Fibroblast of villous mesenchyme (primary cell): ENCODE results near the gene RIMKLA. TPM values are rescaled to one million over a fixed set of nuclear protein-coding genes. Genes with fewer than 3 reads are reported as not detected.
A peak's percentile ranks its signal among the peaks of the same experiment; 100 is the strongest.

ENCODE experiments used
- DNase-seq: peaks from one replicate; pipeline ENCODE4 v3.0.0-alpha.2; 2010; ENCODE audit warnings: low read depth
- H3K4me3 ChIP-seq: 2 replicates; pipeline ENCODE4 v1.5.1; 2011; ENCODE audit warnings: low read depth, mild to moderate bottlenecking, low read length
- total RNA-seq: library from RNA; depleted of rRNA; stranded (reverse); fragments of >200 nt; gene quantifications from 2 replicates; pipeline ENCODE4 v1.2.3, GENCODE V29; 2012
- TF ChIP-seq, protein P1 (sequence below): IDR thresholded peaks from 2 replicates; pipeline ENCODE4 v1.5.1; 2012; ENCODE audit warnings: low read depth, mild to moderate bottlenecking, low read length; ENCODE audit not compliant: insufficient read depth

Gene RIMKLA
- total RNA-seq, 1 donor, result not detected

DNA sequence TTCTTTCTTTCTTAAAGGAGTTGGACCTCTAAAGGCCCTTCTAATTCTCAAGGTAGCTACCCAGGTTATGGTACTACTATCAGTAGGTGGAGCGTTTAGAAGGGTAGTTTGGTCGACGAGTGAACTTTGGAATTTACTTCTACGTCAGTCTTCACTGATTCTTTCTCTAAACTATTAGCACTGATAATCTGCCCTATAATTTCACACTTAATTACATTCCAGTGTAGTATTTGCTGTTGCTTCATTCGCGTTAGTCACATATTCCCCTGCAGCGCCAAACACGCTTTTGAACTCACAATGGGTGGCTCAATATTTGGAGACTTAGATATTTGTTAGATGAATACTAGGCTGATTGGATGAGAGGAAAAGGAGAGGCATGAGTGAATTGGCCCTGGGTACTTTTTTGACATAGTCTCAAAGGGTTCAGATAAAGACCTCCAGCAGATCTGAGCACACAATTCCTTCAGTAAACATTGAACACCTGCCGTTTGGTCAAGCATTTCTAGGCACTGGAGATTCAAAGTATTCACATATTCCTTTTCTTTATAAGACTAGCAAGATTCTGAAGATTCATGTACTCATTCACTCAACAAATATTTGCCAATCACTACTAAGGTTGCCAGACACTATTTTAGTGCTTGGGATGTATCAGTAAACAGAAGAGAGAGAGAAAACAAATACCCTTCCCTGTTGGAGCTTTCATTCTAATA, 44.6 kb upstream of the RIMKLA start:
- peak; percentile 54 for DNase-seq
- TF ChIP-seq, protein P1, sequence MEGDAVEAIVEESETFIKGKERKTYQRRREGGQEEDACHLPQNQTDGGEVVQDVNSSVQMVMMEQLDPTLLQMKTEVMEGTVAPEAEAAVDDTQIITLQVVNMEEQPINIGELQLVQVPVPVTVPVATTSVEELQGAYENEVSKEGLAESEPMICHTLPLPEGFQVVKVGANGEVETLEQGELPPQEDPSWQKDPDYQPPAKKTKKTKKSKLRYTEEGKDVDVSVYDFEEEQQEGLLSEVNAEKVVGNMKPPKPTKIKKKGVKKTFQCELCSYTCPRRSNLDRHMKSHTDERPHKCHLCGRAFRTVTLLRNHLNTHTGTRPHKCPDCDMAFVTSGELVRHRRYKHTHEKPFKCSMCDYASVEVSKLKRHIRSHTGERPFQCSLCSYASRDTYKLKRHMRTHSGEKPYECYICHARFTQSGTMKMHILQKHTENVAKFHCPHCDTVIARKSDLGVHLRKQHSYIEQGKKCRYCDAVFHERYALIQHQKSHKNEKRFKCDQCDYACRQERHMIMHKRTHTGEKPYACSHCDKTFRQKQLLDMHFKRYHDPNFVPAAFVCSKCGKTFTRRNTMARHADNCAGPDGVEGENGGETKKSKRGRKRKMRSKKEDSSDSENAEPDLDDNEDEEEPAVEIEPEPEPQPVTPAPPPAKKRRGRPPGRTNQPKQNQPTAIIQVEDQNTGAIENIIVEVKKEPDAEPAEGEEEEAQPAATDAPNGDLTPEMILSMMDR, result no peak
- H3K4me3 ChIP-seq, result peak overlapping the region; percentile 97

DNA sequence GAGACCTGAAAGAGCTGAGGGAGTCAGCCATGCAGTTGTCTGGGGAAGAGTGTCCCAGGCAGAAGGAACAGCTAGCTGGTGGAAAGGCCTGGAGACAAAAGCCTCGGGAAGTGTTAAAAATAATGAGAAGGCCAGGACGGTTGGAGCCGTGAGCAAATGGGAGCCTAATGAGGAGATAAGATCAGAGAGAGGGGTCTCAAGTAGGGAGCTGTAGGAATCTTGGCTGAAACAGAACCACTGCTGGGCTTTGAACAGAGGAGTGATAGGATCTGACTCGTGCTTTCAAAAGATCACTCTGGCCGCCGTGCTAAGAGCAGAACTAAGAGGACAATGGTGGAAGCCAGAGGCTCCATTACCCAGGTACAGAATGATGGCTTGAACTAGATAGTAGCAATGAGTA, 43.6 kb upstream of the RIMKLA start:
- no peak for DNase-seq
- no peak overlapping the region for H3K4me3 ChIP-seq
- TF ChIP-seq, protein P1, result no peak

DNA sequence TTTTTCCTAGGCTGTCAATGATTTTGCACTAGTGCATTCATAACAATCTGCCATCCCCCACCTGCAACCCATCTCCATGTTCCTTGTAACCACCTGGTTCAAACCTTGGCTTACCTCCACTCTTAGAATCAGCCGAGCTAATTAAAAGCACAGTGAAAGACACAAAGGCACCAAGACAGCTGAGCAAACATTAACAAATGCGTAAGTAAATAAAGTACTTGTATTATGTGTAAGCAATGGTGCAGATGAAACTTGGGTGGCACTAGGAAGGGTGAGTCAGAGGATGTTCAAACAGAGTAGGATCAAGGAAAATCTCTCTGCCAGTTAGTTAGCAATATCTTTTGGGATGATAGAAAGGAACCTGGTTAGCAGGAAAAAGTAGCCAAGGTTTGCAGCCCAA, 40.5 kb upstream of the RIMKLA start:
- TF ChIP-seq, protein P1, result no peak
- H3K4me3 ChIP-seq, result no peak overlapping the region
- no peak for DNase-seq

DNA sequence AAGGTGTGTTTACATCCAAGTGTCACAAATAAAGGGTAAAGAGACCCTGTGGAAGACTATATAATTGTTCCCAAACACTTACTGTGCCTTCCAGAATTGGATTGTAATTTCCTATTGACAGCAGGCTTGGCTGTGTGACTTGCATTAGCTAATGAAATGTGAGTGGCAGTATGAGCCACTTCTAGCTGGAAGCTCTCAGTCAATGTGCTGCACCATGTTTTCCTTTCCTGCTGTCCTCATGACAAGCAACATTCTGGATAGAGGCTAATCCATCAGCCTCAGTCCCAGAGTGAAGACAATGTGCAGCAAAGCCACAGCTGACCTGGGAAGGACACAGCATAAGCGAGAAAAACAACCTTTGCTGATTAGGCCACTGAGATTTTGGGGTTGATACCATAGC, 39.7 kb upstream of the RIMKLA start:
- TF ChIP-seq, protein P1, result no peak
- no peak overlapping the region for H3K4me3 ChIP-seq
- DNase-seq, result no peak

DNA sequence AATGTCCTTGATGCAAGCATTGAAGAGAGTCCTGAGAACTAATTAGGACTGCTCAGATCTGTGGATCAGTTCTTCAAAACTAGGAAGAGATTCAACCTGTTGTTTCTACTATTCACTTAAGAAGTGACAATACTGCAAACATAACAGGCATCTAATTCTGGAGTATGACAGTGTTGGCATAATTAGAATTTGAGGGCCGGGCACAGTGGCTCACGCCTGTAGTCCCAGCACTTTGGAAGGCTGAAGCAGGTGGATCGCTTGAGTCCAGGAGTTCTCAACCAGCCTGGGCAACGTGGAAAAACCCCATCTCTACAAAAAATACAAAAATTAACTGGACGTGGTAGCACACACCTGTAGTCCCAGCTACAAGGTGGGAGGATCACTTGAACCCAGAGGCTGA, 37.5 kb upstream of the RIMKLA start:
- TF ChIP-seq, protein P1, result no peak
- no peak overlapping the region for H3K4me3 ChIP-seq
- DNase-seq, result no peak

DNA sequence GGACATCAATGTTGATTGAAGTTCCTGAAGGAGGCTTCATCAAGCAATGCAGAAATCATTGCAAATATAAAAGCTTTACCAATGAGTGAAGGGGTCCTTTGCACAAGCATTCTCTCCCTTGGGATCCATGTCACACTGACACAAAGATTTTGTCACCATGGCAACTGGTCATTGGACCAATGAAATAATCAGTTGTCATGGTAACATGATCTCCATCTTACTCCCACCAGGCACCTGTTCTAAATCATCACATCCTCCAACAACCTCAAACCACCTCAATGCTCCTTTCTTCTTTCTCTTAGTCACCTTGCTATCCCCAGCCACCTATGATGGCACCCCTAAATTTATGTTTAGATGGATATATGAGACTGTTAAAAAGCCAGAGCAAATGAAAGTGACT, 32.1 kb upstream of the RIMKLA start:
- TF ChIP-seq, protein P1, result no peak

DNA sequence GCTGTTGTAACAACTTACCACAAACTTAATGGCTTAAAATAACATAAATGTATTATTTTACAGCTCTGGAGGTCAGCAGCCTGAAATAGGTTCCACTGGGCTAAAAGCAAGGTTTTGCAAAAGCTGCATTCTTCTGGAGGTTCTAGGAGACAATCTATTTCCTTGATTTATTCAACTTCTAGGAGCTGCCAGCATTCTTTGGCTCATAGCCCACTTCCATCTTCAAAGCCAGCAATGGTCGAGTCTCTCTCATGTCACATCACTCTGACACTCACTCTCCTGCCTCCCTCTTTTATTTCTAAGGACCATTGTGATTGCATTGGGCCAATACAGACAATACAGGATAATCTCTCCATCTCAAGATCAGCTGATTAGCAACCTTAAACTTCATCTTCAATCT, 30.5 kb upstream of the RIMKLA start:
- TF ChIP-seq, protein P1, result no peak
- no peak for DNase-seq
- H3K4me3 ChIP-seq, result no peak overlapping the region

More for the DNA sequence above, 32.1 kb upstream of the RIMKLA start:
- DNase-seq, result no peak
- no peak overlapping the region for H3K4me3 ChIP-seq
